ENCODE data around the gene DAB2IP. TPM values are rescaled to one million over a fixed set of nuclear protein-coding genes. Genes with fewer than 3 reads are reported as not detected.

Gene DAB2IP
- total RNA-seq, 1 donor from 2014 or later, result 104 TPM

GRCh38 chr9:121698627-121699570 lies 47.5 kb downstream of the DAB2IP start:
- Mint-ChIP-seq H3K36me3 (ENCODE audit: low read depth, unreplicated experiment) (peaks cover 24% of the 10 kb centered on the region), H3K27me3 (ENCODE audit: unreplicated experiment) (peaks cover 8% of the 10 kb centered on the region), H3K4me1 (ENCODE audit: unreplicated experiment) (peaks cover 30% of the 10 kb centered on the region), H3K4me3 (ENCODE audit: unreplicated experiment) (no peak overlapping the region), H3K9me3 (ENCODE audit: unreplicated experiment) (no peaks in the 10 kb centered on the region), H3K27ac (ENCODE audit: unreplicated experiment) (no peak overlapping the region)
- peak; percentile 75 for DNase-seq (ENCODE audit: low spot score)
- TF ChIP-seq, protein P1, sequence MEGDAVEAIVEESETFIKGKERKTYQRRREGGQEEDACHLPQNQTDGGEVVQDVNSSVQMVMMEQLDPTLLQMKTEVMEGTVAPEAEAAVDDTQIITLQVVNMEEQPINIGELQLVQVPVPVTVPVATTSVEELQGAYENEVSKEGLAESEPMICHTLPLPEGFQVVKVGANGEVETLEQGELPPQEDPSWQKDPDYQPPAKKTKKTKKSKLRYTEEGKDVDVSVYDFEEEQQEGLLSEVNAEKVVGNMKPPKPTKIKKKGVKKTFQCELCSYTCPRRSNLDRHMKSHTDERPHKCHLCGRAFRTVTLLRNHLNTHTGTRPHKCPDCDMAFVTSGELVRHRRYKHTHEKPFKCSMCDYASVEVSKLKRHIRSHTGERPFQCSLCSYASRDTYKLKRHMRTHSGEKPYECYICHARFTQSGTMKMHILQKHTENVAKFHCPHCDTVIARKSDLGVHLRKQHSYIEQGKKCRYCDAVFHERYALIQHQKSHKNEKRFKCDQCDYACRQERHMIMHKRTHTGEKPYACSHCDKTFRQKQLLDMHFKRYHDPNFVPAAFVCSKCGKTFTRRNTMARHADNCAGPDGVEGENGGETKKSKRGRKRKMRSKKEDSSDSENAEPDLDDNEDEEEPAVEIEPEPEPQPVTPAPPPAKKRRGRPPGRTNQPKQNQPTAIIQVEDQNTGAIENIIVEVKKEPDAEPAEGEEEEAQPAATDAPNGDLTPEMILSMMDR (IDR thresholded peaks at IDR 0.05; ENCODE audit: unreplicated experiment), result no peak

- TF ChIP-seq, protein P1 (IDR thresholded peaks at IDR 0.05; ENCODE audit: unreplicated experiment), result no peak
- Mint-ChIP-seq H3K27ac (ENCODE audit: unreplicated experiment) (no peak overlapping the region), H3K9me3 (ENCODE audit: unreplicated experiment) (no peaks in the 10 kb centered on the region), H3K4me1 (ENCODE audit: unreplicated experiment) (peaks cover 30% of the 10 kb centered on the region), H3K36me3 (ENCODE audit: low read depth, unreplicated experiment) (peaks cover 24% of the 10 kb centered on the region), H3K27me3 (ENCODE audit: unreplicated experiment) (peaks cover 8% of the 10 kb centered on the region), H3K4me3 (ENCODE audit: unreplicated experiment) (peak overlapping the region; percentile 80)
- DNase-seq (ENCODE audit: low spot score), result peak; percentile 29
Observed at GRCh38 chr9:121699571-121700164, 48.2 kb downstream of the DAB2IP start.

GRCh38 chr9:121700165-121700831 lies 48.9 kb downstream of the DAB2IP start:
- peak; percentile 73 for DNase-seq (ENCODE audit: low spot score)
- H3K4me3 Mint-ChIP-seq (ENCODE audit: unreplicated experiment), result peak overlapping the region; percentile 80
- TF ChIP-seq, protein P1 (IDR thresholded peaks at IDR 0.05; ENCODE audit: unreplicated experiment), result peak; percentile 44
- no peak overlapping the region for H3K27ac Mint-ChIP-seq (ENCODE audit: unreplicated experiment)
- H3K9me3 Mint-ChIP-seq (ENCODE audit: unreplicated experiment), result no peaks in the 10 kb centered on the region
- peaks cover 8% of the 10 kb centered on the region for H3K27me3 Mint-ChIP-seq (ENCODE audit: unreplicated experiment)
- H3K4me1 Mint-ChIP-seq (ENCODE audit: unreplicated experiment), result peaks cover 30% of the 10 kb centered on the region
- peaks cover 24% of the 10 kb centered on the region for H3K36me3 Mint-ChIP-seq (ENCODE audit: low read depth, unreplicated experiment)

DNA sequence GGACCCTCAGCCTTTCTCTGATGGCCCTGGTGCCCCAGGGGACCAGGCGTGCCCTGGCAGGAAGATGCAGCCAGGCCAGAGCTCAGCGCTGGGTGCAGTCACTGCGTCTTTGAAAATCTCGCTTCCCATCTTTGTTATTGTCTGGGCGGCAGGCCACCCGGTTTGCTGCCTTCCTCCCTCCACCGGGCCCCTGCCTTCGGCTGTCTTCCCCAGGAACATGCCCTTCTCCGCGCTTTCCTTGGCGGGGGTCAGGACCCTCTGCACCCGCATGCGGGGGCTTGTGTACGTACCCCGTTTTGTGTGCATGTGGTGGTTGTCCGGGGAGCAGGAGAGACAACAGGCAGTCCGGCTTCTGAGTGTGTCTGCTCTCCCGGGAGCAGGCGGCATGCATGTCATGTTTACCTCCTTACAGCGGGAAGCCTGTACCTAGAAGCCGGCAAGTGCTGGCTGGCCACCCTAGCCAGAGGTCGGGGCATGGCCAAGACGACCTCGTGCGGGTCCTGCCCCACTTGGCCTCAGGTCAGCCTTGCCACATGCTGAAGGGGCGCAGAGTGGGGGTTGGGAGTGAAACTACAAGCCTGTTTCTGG lies 49.5 kb downstream of the DAB2IP start:
- Mint-ChIP-seq H3K27ac (ENCODE audit: unreplicated experiment) (no peak overlapping the region), H3K27me3 (ENCODE audit: unreplicated experiment) (peaks cover 8% of the 10 kb centered on the region), H3K4me3 (ENCODE audit: unreplicated experiment) (peak overlapping the region; percentile 65), H3K4me1 (ENCODE audit: unreplicated experiment) (peaks cover 30% of the 10 kb centered on the region), H3K9me3 (ENCODE audit: unreplicated experiment) (no peaks in the 10 kb centered on the region), H3K36me3 (ENCODE audit: low read depth, unreplicated experiment) (peaks cover 24% of the 10 kb centered on the region)
- TF ChIP-seq, protein P1 (IDR thresholded peaks at IDR 0.05; ENCODE audit: unreplicated experiment), result no peak
- DNase-seq (ENCODE audit: low spot score), result no peak

Measured in endothelial cell (in vitro differentiated cells).